HG03060 (cell line): ENCODE measurements around the gene MTA3.

Experiments
- ATAC-seq: cut with Tn5 transposase; IDR thresholded peaks from one replicate; pipeline ENCODE4 v1.9.1; 2021; ENCODE audit warnings: low read depth, moderate number of reproducible peaks; ENCODE audit not compliant: unreplicated experiment

Gene MTA3

GRCh38 chr2:42755191-42755880 lies 186.9 kb downstream of the MTA3 start:
- ATAC-seq = no peak

GRCh38 chr2:42756150-42756775 lies 187.8 kb downstream of the MTA3 start:
- ATAC-seq = no peak

- no peak for ATAC-seq
Observed at GRCh38 chr2:42756966-42757513, 188.6 kb downstream of the MTA3 start.

- no peak for ATAC-seq
Observed at GRCh38 chr2:42757981-42758740, 189.7 kb downstream of the MTA3 start.

GRCh38 chr2:42758751-42759150 lies 190.3 kb downstream of the MTA3 start:
- ATAC-seq = no peak

- no peak for ATAC-seq
Observed at GRCh38 chr2:42761554-42761953, 193.1 kb downstream of the MTA3 start.

- no peak for ATAC-seq
Observed at GRCh38 chr2:42762155-42762554, 193.7 kb downstream of the MTA3 start.

GRCh38 chr2:42762823-42763804 lies 194.7 kb downstream of the MTA3 start:
- no peak for ATAC-seq

GRCh38 chr2:42764096-42764495 lies 195.7 kb downstream of the MTA3 start, which contains the start of gene OXER1:
OXER1 (minus strand) TSS chr2:42764135; CDS start chr2:42764062, 73 bp downstream.
- ATAC-seq = no peak

GRCh38 chr2:42764901-42765300 lies 196.5 kb downstream of the MTA3 start:
- ATAC-seq = no peak

GRCh38 chr2:42765686-42766085 lies 197.3 kb downstream of the MTA3 start:
- ATAC-seq = no peak

GRCh38 chr2:42767080-42767898 lies 198.9 kb downstream of the MTA3 start:
- ATAC-seq = no peak

- no peak for ATAC-seq
Observed at GRCh38 chr2:42767899-42768705, 199.7 kb downstream of the MTA3 start.

GRCh38 chr2:42768706-42769256 lies 200.3 kb downstream of the MTA3 start:
- no peak for ATAC-seq

GRCh38 chr2:42769583-42770287 lies 201.3 kb downstream of the MTA3 start:
- no peak for ATAC-seq

- no peak for ATAC-seq
Observed at GRCh38 chr2:42770288-42771131, 202.1 kb downstream of the MTA3 start.
